A549 treated with AZD9567 at 1 μM for 4 hours (cell line): ENCODE results near the gene GHRH. TPM values are rescaled to one million over a fixed set of nuclear protein-coding genes. Genes with fewer than 3 reads are reported as not detected.

Experiments used
- total RNA-seq: library from RNA; stranded (reverse); fragments of 200-300 nt; extraction: Qiagen RNA extraction; gene quantifications from 5 replicates; pipeline ENCODE4 v1.2.3, GENCODE V29; 2022; ENCODE audit not compliant: insufficient read depth

GHRH gene
- not detected in 5 replicates for total RNA-seq

GRCh38 chr20:37261714-37262113 lies at the start of gene GHRH:
Gene GHRH (minus strand): TSS chr20:37261814. CDS start chr20:37256889, 4,925 bp downstream.

Other genes starting within 250 kb of the GHRH start
- gene RBL1, start 165.8 kb downstream of the GHRH start, total RNA-seq = 7.9 to 14.2 TPM (median 10.4 TPM) in 5 replicates
- 249 to 273 TPM (median 266 TPM) in 5 replicates for gene RPN2, start 82.5 kb downstream of the GHRH start, total RNA-seq
- 0.70 to 3.9 TPM (median 1.1 TPM) in 5 replicates for gene MROH8, start 82.3 kb downstream of the GHRH start, total RNA-seq
- gene MANBAL, start 27.8 kb upstream of the GHRH start, total RNA-seq = 76.0 to 96.6 TPM (median 90.6 TPM) in 5 replicates
- 111 to 127 TPM (median 122 TPM) in 5 replicates for gene SRC, start 84.3 kb upstream of the GHRH start, total RNA-seq